ENCODE measurements around the gene SLC25A25.
A peak's percentile ranks its signal among the peaks of the same experiment; 100 is the strongest.
"Not testable (repeated sequence)": the region's sequence is repeated elsewhere in the genome, so short reads cannot be mapped to it uniquely, and the experiment has no call there.

SLC25A25 gene

GRCh38 chr9:128036522-128036921 lies 31.5 kb upstream of the SLC25A25 start:
- H3K14ac ChIP-seq (ENCODE audit: low read length); H2BK12ac ChIP-seq (ENCODE audit: low read length); H4K8ac ChIP-seq (ENCODE audit: low read depth, low read length); DNase-seq (ENCODE audit: low spot score); H3K18ac ChIP-seq (ENCODE audit: low read length); H3K4me2 ChIP-seq (ENCODE audit: insufficient read depth, low read length, poor library complexity, severe bottlenecking); H3K9me3 ChIP-seq (replicated peaks in 1 of 2; ENCODE audit: control insufficient read depth in 2 of 2, insufficient read depth in 1 of 2, low read depth in 1 of 2, low read length in 2 of 2); H3K23ac ChIP-seq (ENCODE audit: low read depth, low read length, poor library complexity); H3K79me1 ChIP-seq (ENCODE audit: low read depth, low read length); H2BK120ac ChIP-seq (ENCODE audit: low read depth, low read length); H3K4me1 ChIP-seq (ENCODE audit: control insufficient read depth in 2 of 2, insufficient read depth in 1 of 2, low read depth in 1 of 2, low read length in 2 of 2); H3K36me3 ChIP-seq (replicated peaks in 1 of 2; ENCODE audit: control insufficient read depth in 2 of 2, insufficient read depth in 2 of 2, low read length in 2 of 2); H3K4ac ChIP-seq (ENCODE audit: low read length); H3K9ac ChIP-seq (ENCODE audit: low read depth, low read length, poor library complexity); H2BK15ac ChIP-seq (ENCODE audit: low read length); H2AK5ac ChIP-seq (ENCODE audit: low read depth, low read length); H4K91ac ChIP-seq (ENCODE audit: low read depth, low read length, poor library complexity); H2BK5ac ChIP-seq (ENCODE audit: low read length); H3K27ac ChIP-seq (replicated peaks; ENCODE audit: low read length); H2AFZ ChIP-seq (ENCODE audit: low read length); H3K27me3 ChIP-seq (ENCODE audit: control insufficient read depth in 3 of 3, insufficient read depth in 3 of 3, low read depth in 1 of 3, low read length in 3 of 3); H3K4me3 ChIP-seq (ENCODE audit: low read length in 2 of 2): not testable (repeated sequence)
- WGBS, 2 donors (ENCODE audit: extremely low coverage in 2 of 2, insufficient read length in 2 of 2, insufficient replicate concordance in 1 of 2), result no CpG with 5 or more reads among the region's 3 CpGs

GRCh38 chr9:128040783-128041182 lies 27.2 kb upstream of the SLC25A25 start:
- not testable (repeated sequence) for H3K23ac ChIP-seq (ENCODE audit: low read depth, low read length, poor library complexity); H3K4ac ChIP-seq (ENCODE audit: low read length); H4K8ac ChIP-seq (ENCODE audit: low read depth, low read length); H2BK5ac ChIP-seq (ENCODE audit: low read length); H2AK5ac ChIP-seq (ENCODE audit: low read depth, low read length); H3K9ac ChIP-seq (ENCODE audit: low read depth, low read length, poor library complexity); DNase-seq (ENCODE audit: low spot score); H3K4me3 ChIP-seq (ENCODE audit: low read length in 2 of 2); H3K18ac ChIP-seq (ENCODE audit: low read length); H3K4me2 ChIP-seq (ENCODE audit: insufficient read depth, low read length, poor library complexity, severe bottlenecking); H2BK120ac ChIP-seq (ENCODE audit: low read depth, low read length); H3K79me1 ChIP-seq (ENCODE audit: low read depth, low read length); H3K9me3 ChIP-seq (replicated peaks in 1 of 2; ENCODE audit: control insufficient read depth in 2 of 2, insufficient read depth in 1 of 2, low read depth in 1 of 2, low read length in 2 of 2); H2BK15ac ChIP-seq (ENCODE audit: low read length); H4K91ac ChIP-seq (ENCODE audit: low read depth, low read length, poor library complexity); H3K14ac ChIP-seq (ENCODE audit: low read length); H2AFZ ChIP-seq (ENCODE audit: low read length); H3K27me3 ChIP-seq (ENCODE audit: control insufficient read depth in 3 of 3, insufficient read depth in 3 of 3, low read depth in 1 of 3, low read length in 3 of 3); H2BK12ac ChIP-seq (ENCODE audit: low read length); H3K36me3 ChIP-seq (replicated peaks in 1 of 2; ENCODE audit: control insufficient read depth in 2 of 2, insufficient read depth in 2 of 2, low read length in 2 of 2); H3K27ac ChIP-seq (replicated peaks; ENCODE audit: low read length)
- H3K4me1 ChIP-seq (ENCODE audit: control insufficient read depth in 2 of 2, insufficient read depth in 1 of 2, low read depth in 1 of 2, low read length in 2 of 2), result peaks cover 9 to 12% of the 10 kb centered on the region in 2 donors
- no CpG with 5 or more reads among the region's 3 CpGs for WGBS, 2 donors (ENCODE audit: extremely low coverage in 2 of 2, insufficient read length in 2 of 2, insufficient replicate concordance in 1 of 2)

- Histone ChIP-seq H3K4me2 (ENCODE audit: insufficient read depth, low read length, poor library complexity, severe bottlenecking) (no peak overlapping the region), H2BK12ac (ENCODE audit: low read length) (peak overlapping the region; percentile 16), H3K27ac (replicated peaks; ENCODE audit: low read length) (no peak overlapping the region), H3K9ac (ENCODE audit: low read depth, low read length, poor library complexity) (no peak overlapping the region), H2AFZ (ENCODE audit: low read length) (peak overlapping the region; percentile 69), H3K9me3 (replicated peaks in 1 of 2; ENCODE audit: control insufficient read depth in 2 of 2, insufficient read depth in 1 of 2, low read depth in 1 of 2, low read length in 2 of 2) (peaks cover 0 to 3% of the 10 kb centered on the region in 2 donors), H3K27me3 (ENCODE audit: control insufficient read depth in 3 of 3, insufficient read depth in 3 of 3, low read depth in 1 of 3, low read length in 3 of 3) (no peaks in the 10 kb centered on the region), H2AK5ac (ENCODE audit: low read depth, low read length) (no peak overlapping the region), H3K4ac (ENCODE audit: low read length) (no peak overlapping the region), H2BK5ac (ENCODE audit: low read length) (no peak overlapping the region), H3K79me1 (ENCODE audit: low read depth, low read length) (no peaks in the 10 kb centered on the region), H2BK120ac (ENCODE audit: low read depth, low read length) (no peak overlapping the region), H3K4me1 (ENCODE audit: control insufficient read depth in 2 of 2, insufficient read depth in 1 of 2, low read depth in 1 of 2, low read length in 2 of 2) (peaks cover 9 to 12% of the 10 kb centered on the region in 2 donors), H2BK15ac (ENCODE audit: low read length) (no peak overlapping the region), H3K4me3 (ENCODE audit: low read length in 2 of 2) (no peak overlapping the region), H3K36me3 (replicated peaks in 1 of 2; ENCODE audit: control insufficient read depth in 2 of 2, insufficient read depth in 2 of 2, low read length in 2 of 2) (no peaks in the 10 kb centered on the region), H3K18ac (ENCODE audit: low read length) (peak overlapping the region; percentile 52), H4K91ac (ENCODE audit: low read depth, low read length, poor library complexity) (no peak overlapping the region), H3K14ac (ENCODE audit: low read length) (no peak overlapping the region), H4K8ac (ENCODE audit: low read depth, low read length) (no peak overlapping the region), H3K23ac (ENCODE audit: low read depth, low read length, poor library complexity) (no peak overlapping the region)
- no CpG with 5 or more reads among the region's 7 CpGs for WGBS, 2 donors (ENCODE audit: extremely low coverage in 2 of 2, insufficient read length in 2 of 2, insufficient replicate concordance in 1 of 2)
- DNase-seq (ENCODE audit: low spot score), result no peak
Observed at GRCh38 chr9:128042043-128042442, 26.0 kb upstream of the SLC25A25 start.

- no peak overlapping the region for H3K14ac ChIP-seq (ENCODE audit: low read length)
- H3K23ac ChIP-seq (ENCODE audit: low read depth, low read length, poor library complexity), result peak overlapping the region; percentile 16
- H3K27ac ChIP-seq (replicated peaks; ENCODE audit: low read length), result peak overlapping the region; percentile 6
- no peak overlapping the region for H2AK5ac ChIP-seq (ENCODE audit: low read depth, low read length)
- H2AFZ ChIP-seq (ENCODE audit: low read length), result peak overlapping the region; percentile 69
- no peak overlapping the region for H2BK120ac ChIP-seq (ENCODE audit: low read depth, low read length)
- no peak for DNase-seq (ENCODE audit: low spot score)
- H3K9ac ChIP-seq (ENCODE audit: low read depth, low read length, poor library complexity), result no peak overlapping the region
- H3K9me3 ChIP-seq (replicated peaks in 1 of 2; ENCODE audit: control insufficient read depth in 2 of 2, insufficient read depth in 1 of 2, low read depth in 1 of 2, low read length in 2 of 2), result peaks cover 0 to 3% of the 10 kb centered on the region in 2 donors
- peak overlapping the region; percentile 55 for H3K18ac ChIP-seq (ENCODE audit: low read length)
- H4K91ac ChIP-seq (ENCODE audit: low read depth, low read length, poor library complexity), result no peak overlapping the region
- no peak overlapping the region for H3K4me2 ChIP-seq (ENCODE audit: insufficient read depth, low read length, poor library complexity, severe bottlenecking)
- WGBS, 2 donors (ENCODE audit: extremely low coverage in 2 of 2, insufficient read length in 2 of 2, insufficient replicate concordance in 1 of 2), result no CpG with 5 or more reads among the region's 7 CpGs
- H3K4ac ChIP-seq (ENCODE audit: low read length), result no peak overlapping the region
- H3K36me3 ChIP-seq (replicated peaks in 1 of 2; ENCODE audit: control insufficient read depth in 2 of 2, insufficient read depth in 2 of 2, low read length in 2 of 2), result no peaks in the 10 kb centered on the region
- no peak overlapping the region for H2BK15ac ChIP-seq (ENCODE audit: low read length)
- no peak overlapping the region for H4K8ac ChIP-seq (ENCODE audit: low read depth, low read length)
- peak overlapping the region; percentile 4 for H2BK5ac ChIP-seq (ENCODE audit: low read length)
- H3K4me3 ChIP-seq (ENCODE audit: low read length in 2 of 2), result no peak overlapping the region
- H2BK12ac ChIP-seq (ENCODE audit: low read length), result no peak overlapping the region
- H3K4me1 ChIP-seq (ENCODE audit: control insufficient read depth in 2 of 2, insufficient read depth in 1 of 2, low read depth in 1 of 2, low read length in 2 of 2), result peaks cover 9 to 12% of the 10 kb centered on the region in 2 donors
- no peaks in the 10 kb centered on the region for H3K27me3 ChIP-seq (ENCODE audit: control insufficient read depth in 3 of 3, insufficient read depth in 3 of 3, low read depth in 1 of 3, low read length in 3 of 3)
- no peaks in the 10 kb centered on the region for H3K79me1 ChIP-seq (ENCODE audit: low read depth, low read length)
Observed at GRCh38 chr9:128043467-128043868, 24.6 kb upstream of the SLC25A25 start.

All from neuronal stem cell (in vitro differentiated cells).